ENCODE data around the gene EVC.
"Not testable (repeated sequence)": the region's sequence is repeated elsewhere in the genome, so short reads cannot be mapped to it uniquely, and the experiment has no call there.

EVC gene

GRCh38 chr4:5825321-5826041, 114.5 kb downstream of the EVC start:
- CTCF ChIA-PET = interaction anchor here (0.5 to 0.8 kb wide), 2 partner anchors 18 to 22 kb away, joined by 3 read pairs; no protein-coding TSS in a partner anchor
- POLR2A ChIA-PET = no interaction called here

GRCh38 chr4:5826437-5827107, 115.6 kb downstream of the EVC start:
- TF ChIP-seq TARDBP (IDR thresholded peaks at IDR 0.05) = no peak
- TF ChIP-seq CTBP1 (IDR thresholded peaks at IDR 0.05; ENCODE audit: borderline replicate concordance) = no peak
- TF ChIP-seq PKNOX1 (IDR thresholded peaks at IDR 0.05) = no peak
- TF ChIP-seq NFRKB (IDR thresholded peaks at IDR 0.05) = no peak
- no peak for TF ChIP-seq ARNT (IDR thresholded peaks at IDR 0.05)
- CTCF ChIA-PET = interaction anchor here (0.8 kb wide), 1 partner anchor 23 kb away, joined by 3 read pairs; no protein-coding TSS in a partner anchor
- DNase-seq (ENCODE audit: extremely low spot score) = no peak
- POLR2A ChIA-PET = no interaction called here

More at GRCh38 chr4:5825321-5826041, 114.5 kb downstream of the EVC start:
- DNase-seq (ENCODE audit: extremely low spot score) = no peak
- TF ChIP-seq L3MBTL2 (conservative IDR thresholded peaks at IDR 0.05) (no peak), BHLHE40 (IDR thresholded peaks at IDR 0.05; ENCODE audit: borderline replicate concordance) (no peak), NFRKB (IDR thresholded peaks at IDR 0.05) (no peak), FOXK2 (IDR thresholded peaks at IDR 0.05) (no peak), LEF1 (IDR thresholded peaks at IDR 0.05; ENCODE audit: borderline replicate concordance) (no peak), PKNOX1 (IDR thresholded peaks at IDR 0.05) (no peak), ZNF384 (IDR thresholded peaks at IDR 0.05) (no peak), FOXM1 (IDR thresholded peaks at IDR 0.05; ENCODE audit: borderline replicate concordance) (no peak), SUZ12 (IDR thresholded peaks at IDR 0.05) (no peak), CTBP1 (IDR thresholded peaks at IDR 0.05; ENCODE audit: borderline replicate concordance) (no peak), ARNT (IDR thresholded peaks at IDR 0.05) (no peak), HDGF (IDR thresholded peaks at IDR 0.05; ENCODE audit: borderline replicate concordance) (no peak), ELF4 (IDR thresholded peaks at IDR 0.05) (no peak), TARDBP (IDR thresholded peaks at IDR 0.05) (no peak), SP1 (IDR thresholded peaks at IDR 0.05) (no peak), FOXA1 (IDR thresholded peaks at IDR 0.05) (no peak)

- ChIA-PET CTCF (no interaction called here), POLR2A (no interaction called here)
- TF ChIP-seq CTBP1 (IDR thresholded peaks at IDR 0.05; ENCODE audit: borderline replicate concordance) (no peak), ZNF384 (IDR thresholded peaks at IDR 0.05) (no peak), BHLHE40 (IDR thresholded peaks at IDR 0.05; ENCODE audit: borderline replicate concordance) (no peak)
- DNase-seq (ENCODE audit: extremely low spot score) = no peak
These were observed 116.4 kb downstream of the EVC start for GRCh38 chr4:5827108-5828004.

- no peak for DNase-seq (ENCODE audit: extremely low spot score)
- ChIA-PET CTCF (no interaction called here), POLR2A (no interaction called here)
- TF ChIP-seq TARDBP (IDR thresholded peaks at IDR 0.05) (no peak), LEF1 (IDR thresholded peaks at IDR 0.05; ENCODE audit: borderline replicate concordance) (no peak), ARNT (IDR thresholded peaks at IDR 0.05) (no peak), CTBP1 (IDR thresholded peaks at IDR 0.05; ENCODE audit: borderline replicate concordance) (no peak), FOXM1 (IDR thresholded peaks at IDR 0.05; ENCODE audit: borderline replicate concordance) (no peak), FOXK2 (IDR thresholded peaks at IDR 0.05) (no peak), BHLHE40 (IDR thresholded peaks at IDR 0.05; ENCODE audit: borderline replicate concordance) (no peak), ZNF384 (IDR thresholded peaks at IDR 0.05) (no peak), HDGF (IDR thresholded peaks at IDR 0.05; ENCODE audit: borderline replicate concordance) (no peak), L3MBTL2 (conservative IDR thresholded peaks at IDR 0.05) (no peak), FOXA1 (IDR thresholded peaks at IDR 0.05) (no peak), ELF4 (IDR thresholded peaks at IDR 0.05) (no peak), SUZ12 (IDR thresholded peaks at IDR 0.05) (no peak)
These were observed 117.0 kb downstream of the EVC start for GRCh38 chr4:5828005-5828391.

GRCh38 chr4:5836943-5837342, 125.9 kb downstream of the EVC start:
- ChIA-PET CTCF (no interaction called here), POLR2A (no interaction called here)
- TF ChIP-seq LEF1 (IDR thresholded peaks at IDR 0.05; ENCODE audit: borderline replicate concordance) (no peak), NFRKB (IDR thresholded peaks at IDR 0.05) (no peak), ARNT (IDR thresholded peaks at IDR 0.05) (no peak), CTBP1 (IDR thresholded peaks at IDR 0.05; ENCODE audit: borderline replicate concordance) (no peak), BHLHE40 (IDR thresholded peaks at IDR 0.05; ENCODE audit: borderline replicate concordance) (no peak), PKNOX1 (IDR thresholded peaks at IDR 0.05) (no peak), ZNF384 (IDR thresholded peaks at IDR 0.05) (no peak), HDGF (IDR thresholded peaks at IDR 0.05; ENCODE audit: borderline replicate concordance) (no peak), SUZ12 (IDR thresholded peaks at IDR 0.05) (no peak), TARDBP (IDR thresholded peaks at IDR 0.05) (no peak)
- DNase-seq (ENCODE audit: extremely low spot score) = no peak

GRCh38 chr4:5837483-5837882, 126.5 kb downstream of the EVC start:
- POLR2A ChIA-PET, CTCF ChIA-PET: not testable (repeated sequence)

More at GRCh38 chr4:5837483-5837882, 126.5 kb downstream of the EVC start:
- DNase-seq (ENCODE audit: extremely low spot score) = not testable (repeated sequence)
